Ascending aorta (tissue), 2 donors: ENCODE measurements around the gene SMCO4. TPM values are rescaled to one million over a fixed set of nuclear protein-coding genes. Genes with fewer than 3 reads are reported as not detected.

Experiments used
- DNase-seq, 2 donors: peaks; one replicate each; pipeline ENCODE4 v3.0.0-alpha.2; 2019; ENCODE audit warnings: low spot score in 2 of 2
- H3K27ac ChIP-seq, 2 donors: fragments of 200-600 bp; sonication (generic); one replicate each; pipeline ENCODE4 v1.5.1; 2016 to 2017; ENCODE audit warnings: mild to moderate bottlenecking in 1 of 2
- H3K27me3 ChIP-seq: fragments of 200-600 bp; sonication (generic); one replicate; pipeline ENCODE4 v1.5.1; 2017
- H3K36me3 ChIP-seq, 2 donors: fragments of 200-600 bp; sonication (generic); one replicate each; pipeline ENCODE4 v1.5.1; 2016
- H3K4me1 ChIP-seq, 2 donors: fragments of 200-600 bp; sonication (generic); one replicate each; pipeline ENCODE4 v1.5.1; 2016 to 2017; ENCODE audit warnings: mild to moderate bottlenecking in 1 of 2
- H3K4me3 ChIP-seq, 2 donors: fragments of 200-600 bp; sonication (generic); one replicate each; pipeline ENCODE4 v1.5.1; 2016 to 2017; ENCODE audit warnings: mild to moderate bottlenecking in 1 of 2
- H3K9me3 ChIP-seq, 2 donors: fragments of 200-600 bp; sonication (generic); one replicate each; pipeline ENCODE4 v1.5.1; 2016
- CTCF ChIP-seq, 3 experiments: fragments of 200-600 bp in 2 of 3; fragments of 450-650 bp in 1 of 3; sonication (generic) in 2 of 3; IDR thresholded peaks; one replicate each; pipeline ENCODE4 v1.5.1; 2016 to 2019; ENCODE audit warnings: antibody characterized with exemption in 3 of 3, mild to moderate bottlenecking in 1 of 3, moderate library complexity in 1 of 3
- intact Hi-C: fragments of 100-400 bp; cut with DNase I; formaldehyde crosslinking; loops from one replicate; pipeline ENCODE4 v1.15.1; 2023
- total RNA-seq: library from RNA; depleted of rRNA; stranded (reverse); fragments of >200 nt; gene quantifications from one replicate; pipeline ENCODE4 v1.1.0, GENCODE V29; 2016

The SMCO4 gene
- total RNA-seq, 1 donor from 2014 or later = 89.2 TPM

GRCh38 chr11:93528252-93528651 lies 14.9 kb downstream of the SMCO4 start:
- no peak for DNase-seq
- Histone ChIP-seq H3K36me3 (no peaks in the 10 kb centered on the region), H3K4me1 (peaks cover 13 to 24% of the 10 kb centered on the region in 2 donors), H3K9me3 (no peaks in the 10 kb centered on the region), H3K4me3 (no peak overlapping the region), H3K27ac (peak overlapping the region; percentile 78 to 85), H3K27me3 (no peaks in the 10 kb centered on the region)
- intact Hi-C loops = loop anchor here (5.0 kb wide), 1 partner anchor 44 kb away; no protein-coding TSS in a partner anchor
- TF ChIP-seq CTCF (IDR thresholded peaks at IDR 0.05) = no peak

- peaks cover 0 to 3% of the 10 kb centered on the region in 2 donors for H3K36me3 ChIP-seq
- TF ChIP-seq CTCF (IDR thresholded peaks at IDR 0.05) = no peak
- H3K27me3 ChIP-seq = no peaks in the 10 kb centered on the region
- H3K9me3 ChIP-seq = no peaks in the 10 kb centered on the region
- H3K27ac ChIP-seq = no peak overlapping the region
- no peak overlapping the region for H3K4me3 ChIP-seq
- peaks cover 13 to 24% of the 10 kb centered on the region in 2 donors for H3K4me1 ChIP-seq
- no peak for DNase-seq
- intact Hi-C loops = loop anchor here (5.0 kb wide), 1 partner anchor 45 kb away; no protein-coding TSS in a partner anchor
Observed at GRCh38 chr11:93526641-93527583, 16.3 kb downstream of the SMCO4 start.

GRCh38 chr11:93526346-93526633 lies 16.9 kb downstream of the SMCO4 start:
- no peak for DNase-seq
- H3K36me3 ChIP-seq = peaks cover 0 to 3% of the 10 kb centered on the region in 2 donors
- no peak overlapping the region for H3K4me3 ChIP-seq
- no peak for TF ChIP-seq CTCF (IDR thresholded peaks at IDR 0.05)
- H3K9me3 ChIP-seq = no peaks in the 10 kb centered on the region
- H3K27me3 ChIP-seq = no peaks in the 10 kb centered on the region
- intact Hi-C loops = loop anchor here (5.0 kb wide), 1 partner anchor 46 kb away; no protein-coding TSS in a partner anchor
- peaks cover 13 to 24% of the 10 kb centered on the region in 2 donors for H3K4me1 ChIP-seq
- no peak overlapping the region for H3K27ac ChIP-seq

GRCh38 chr11:93525601-93526345 lies 17.4 kb downstream of the SMCO4 start:
- DNase-seq = no peak
- H3K9me3 ChIP-seq = no peaks in the 10 kb centered on the region
- TF ChIP-seq CTCF (IDR thresholded peaks at IDR 0.05) = no peak
- H3K27ac ChIP-seq = no peak overlapping the region
- H3K4me3 ChIP-seq = no peak overlapping the region
- H3K36me3 ChIP-seq = peaks cover 0 to 3% of the 10 kb centered on the region in 2 donors
- H3K27me3 ChIP-seq = no peaks in the 10 kb centered on the region
- H3K4me1 ChIP-seq = peaks cover 13 to 24% of the 10 kb centered on the region in 2 donors
- intact Hi-C loops = loop anchor here (5.0 kb wide), 1 partner anchor 47 kb away; no protein-coding TSS in a partner anchor

- H3K27ac ChIP-seq = no peak overlapping the region
- intact Hi-C loops = loop anchor here (5.0 kb wide), 1 partner anchor 47 kb away; no protein-coding TSS in a partner anchor
- H3K27me3 ChIP-seq = no peaks in the 10 kb centered on the region
- peaks cover 0 to 3% of the 10 kb centered on the region in 2 donors for H3K36me3 ChIP-seq
- no peak for DNase-seq
- H3K4me1 ChIP-seq = peaks cover 10 to 17% of the 10 kb centered on the region in 2 donors
- H3K9me3 ChIP-seq = no peaks in the 10 kb centered on the region
- no peak for TF ChIP-seq CTCF (IDR thresholded peaks at IDR 0.05)
- no peak overlapping the region for H3K4me3 ChIP-seq
Observed at GRCh38 chr11:93524858-93525257, 18.3 kb downstream of the SMCO4 start.
